AG04450 (cell line): ENCODE measurements around the gene KLK5. TPM values are rescaled to one million over a fixed set of nuclear protein-coding genes. Genes with fewer than 3 reads are reported as not detected.

ENCODE experiments used
- CTCF ChIA-PET: fragments of 300-600, 350-600 bp; formaldehyde crosslinking; extraction: SDS; loops from one replicate; lab custom pipeline; 2022; ENCODE audit warnings: antibody characterized with exemption, inconsistent platforms; lab: Charles Lee
- POLR2A ChIA-PET: fragments of 350-600 bp; formaldehyde crosslinking; extraction: SDS; loops from one replicate; lab custom pipeline; 2021; ENCODE audit warnings: antibody characterized with exemption, inconsistent platforms; lab: Yijun Ruan, JAX
- DNase-seq: peaks from one replicate; pipeline ENCODE4 v3.0.0-alpha.2; 2011; ENCODE audit warnings: low read depth, low spot score
- H3K27ac ChIP-seq: one replicate; pipeline ENCODE4 v1.5.1; 2012; ENCODE audit warnings: low read depth, low read length, control low read depth
- H3K27me3 ChIP-seq: one replicate; pipeline ENCODE4 v1.6.0; 2012; ENCODE audit warnings: low read length; ENCODE audit not compliant: control insufficient read depth, insufficient read depth
- H3K4me3 ChIP-seq: 2 replicates; pipeline ENCODE4 v1.5.1; 2011; ENCODE audit warnings: mild to moderate bottlenecking, low read depth, low read length, control low read depth
- H3K9me3 ChIP-seq: 2 replicates; pipeline ENCODE4 v1.5.1; 2012; ENCODE audit warnings: low read length; ENCODE audit not compliant: control insufficient read depth, insufficient read depth
- CTCF ChIP-seq: IDR thresholded peaks from 2 replicates; pipeline ENCODE4 v1.5.1; 2011; ENCODE audit warnings: low read depth, low read length, control low read depth, inconsistent platforms
- polyA plus RNA-seq: library from polyadenylated mRNA; depleted of rRNA; stranded (reverse); fragments of >200 nt; gene quantifications from 2 replicates; pipeline ENCODE4 v1.2.3, GENCODE V29; 2011; rRNA removed

Gene KLK5
- polyA plus RNA-seq, 1 experiment = not detected

GRCh38 chr19:50894478-50895356 is 58.1 kb downstream of the KLK5 start:
- DNase-seq = no peak

More at GRCh38 chr19:50894478-50895356, 58.1 kb downstream of the KLK5 start:
- POLR2A ChIA-PET = no interaction called here
- H3K4me3 ChIP-seq = no peak overlapping the region
- no peak for TF ChIP-seq CTCF
- CTCF ChIA-PET = no interaction called here
- H3K27me3 ChIP-seq = no peaks in the 10 kb centered on the region
- H3K27ac ChIP-seq = no peak overlapping the region
- H3K9me3 ChIP-seq = no peaks in the 10 kb centered on the region; the same call in 1 of the 2 replicates

Other genes with a start within 250 kb of the KLK5 start
- 2.4 and 3.5 TPM in 2 replicates for gene SHANK1, start 233.2 kb downstream of the KLK5 start, polyA plus RNA-seq
- 43.9 and 64.1 TPM in 2 replicates for gene CLEC11A, start 229.7 kb downstream of the KLK5 start, polyA plus RNA-seq
- not detected in 2 replicates for gene GPR32, start 182.6 kb downstream of the KLK5 start, polyA plus RNA-seq
- not detected in 2 replicates for gene ACP4, start 162.6 kb downstream of the KLK5 start, polyA plus RNA-seq
- gene KLK1, start 129.3 kb downstream of the KLK5 start, polyA plus RNA-seq = not detected in 2 replicates
- gene KLK15, start 119.5 kb downstream of the KLK5 start, polyA plus RNA-seq = not detected in 2 replicates
- gene KLK3, start 98.1 kb downstream of the KLK5 start, polyA plus RNA-seq = not detected in 2 replicates
- not detected in 2 replicates for gene KLK2, start 79.6 kb downstream of the KLK5 start, polyA plus RNA-seq
- gene KLK4, start 41.6 kb downstream of the KLK5 start, polyA plus RNA-seq = not detected in 2 replicates
- not detected in 2 replicates for gene KLK6, start 16.6 kb upstream of the KLK5 start, polyA plus RNA-seq
- not detected in 2 replicates for gene KLK7, start 30.9 kb upstream of the KLK5 start, polyA plus RNA-seq
- not detected in 2 replicates for gene KLK8, start 48.6 kb upstream of the KLK5 start, polyA plus RNA-seq
- gene KLK10, start 66.7 kb upstream of the KLK5 start, polyA plus RNA-seq = not detected in 2 replicates
- gene KLK11, start 73.6 kb upstream of the KLK5 start, polyA plus RNA-seq = not detected in 2 replicates
- not detected in 2 replicates for gene KLK12, start 82.0 kb upstream of the KLK5 start, polyA plus RNA-seq
- gene KLK13, start 112.1 kb upstream of the KLK5 start, polyA plus RNA-seq = not detected in 2 replicates
- not detected in 2 replicates for gene KLK14, start 129.8 kb upstream of the KLK5 start, polyA plus RNA-seq
- gene CTU1, start 155.4 kb upstream of the KLK5 start, polyA plus RNA-seq = 1.7 and 2.1 TPM in 2 replicates
- 0.05 TPM in 1 of 2 replicates, not detected in the other for gene SIGLEC9, start 171.9 kb upstream of the KLK5 start, polyA plus RNA-seq
- gene SIGLEC7, start 189.3 kb upstream of the KLK5 start, polyA plus RNA-seq = not detected in 2 replicates